SK-N-MC (cell line): ENCODE results near the gene BEST2.

Source experiments
- DNase-seq: peaks from one replicate; pipeline ENCODE4 v3.0.0-alpha.2; 2011; ENCODE audit warnings: low read depth, low spot score
- H3K27ac ChIP-seq: fragments of 200-600 bp; sonication (generic); 2 replicates; pipeline ENCODE4 v1.5.1; 2016; ENCODE audit warnings: mixed run types
- H3K36me3 ChIP-seq: fragments of 200-600 bp; sonication (generic); 2 replicates; pipeline ENCODE4 v1.6.1; 2017; ENCODE audit warnings: antibody characterized with exemption, low read length, mixed read lengths; ENCODE audit not compliant: insufficient read depth
- H3K4me3 ChIP-seq: fragments of 200-600 bp; sonication (generic); 2 replicates; pipeline ENCODE4 v1.5.1; 2016
- H3K9ac ChIP-seq: fragments of 200-600 bp; sonication (generic); 2 replicates; pipeline ENCODE4 v1.8.0; 2017; ENCODE audit warnings: mixed run types, mixed read lengths; ENCODE audit not compliant: insufficient read length
- H3K9me3 ChIP-seq: fragments of 200-600 bp; sonication (generic); 2 replicates; pipeline ENCODE4 v1.6.1; 2017; ENCODE audit warnings: low read depth, mild to moderate bottlenecking, antibody characterized with exemption, low read length, moderate library complexity, mixed read lengths
- EZH2 ChIP-seq: fragments of 200-600 bp; sonication (generic); IDR thresholded peaks from one replicate; pipeline ENCODE4 v1.6.1; 2017; ENCODE audit warnings: antibody characterized with exemption
- FOXP2 ChIP-seq: optimal IDR thresholded peaks from 2 replicates; pipeline ENCODE3; 2011; ENCODE audit warnings: mild to moderate bottlenecking, moderate library complexity; ENCODE audit not compliant: insufficient read depth; ENCODE audit errors: extremely low read length, control extremely low read depth
- POLR2AphosphoS5 ChIP-seq: IDR thresholded peaks from 2 replicates; pipeline ENCODE4 v1.6.1; 2012; ENCODE audit warnings: mild to moderate bottlenecking, low read depth, low read length, borderline replicate concordance

BEST2 gene

DNA sequence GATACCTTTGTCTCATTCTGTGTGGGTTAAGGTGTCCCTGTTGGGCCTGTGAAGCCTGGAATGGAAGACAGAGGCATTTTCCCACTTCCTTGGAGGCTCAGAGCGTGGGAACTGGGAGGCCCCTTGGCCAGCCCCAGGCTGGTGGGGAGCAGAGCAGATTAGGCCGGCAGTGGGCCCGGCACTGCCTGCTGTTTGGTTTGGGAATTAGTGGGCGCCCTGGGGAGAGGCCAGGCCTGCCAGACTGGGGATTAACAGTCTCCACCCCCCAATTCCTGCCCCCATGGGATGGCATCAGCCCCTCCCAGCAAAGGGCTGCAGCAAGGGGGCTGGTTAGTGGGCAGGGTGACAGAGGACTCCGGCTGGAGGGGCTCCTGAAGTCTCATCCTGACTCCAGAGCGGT, 3.1 kb upstream of the BEST2 start:
- Histone ChIP-seq H3K36me3 (peaks cover 12% of the 10 kb centered on the region; the same call in 1 of the 2 replicates), H3K4me3 (no peak overlapping the region), H3K9ac (no peak overlapping the region), H3K9me3 (no peaks in the 10 kb centered on the region), H3K27ac (no peak overlapping the region)
- TF ChIP-seq POLR2AphosphoS5, result no peak
- TF ChIP-seq FOXP2, result no peak
- TF ChIP-seq EZH2, result no peak
- DNase-seq, result no peak

DNA sequence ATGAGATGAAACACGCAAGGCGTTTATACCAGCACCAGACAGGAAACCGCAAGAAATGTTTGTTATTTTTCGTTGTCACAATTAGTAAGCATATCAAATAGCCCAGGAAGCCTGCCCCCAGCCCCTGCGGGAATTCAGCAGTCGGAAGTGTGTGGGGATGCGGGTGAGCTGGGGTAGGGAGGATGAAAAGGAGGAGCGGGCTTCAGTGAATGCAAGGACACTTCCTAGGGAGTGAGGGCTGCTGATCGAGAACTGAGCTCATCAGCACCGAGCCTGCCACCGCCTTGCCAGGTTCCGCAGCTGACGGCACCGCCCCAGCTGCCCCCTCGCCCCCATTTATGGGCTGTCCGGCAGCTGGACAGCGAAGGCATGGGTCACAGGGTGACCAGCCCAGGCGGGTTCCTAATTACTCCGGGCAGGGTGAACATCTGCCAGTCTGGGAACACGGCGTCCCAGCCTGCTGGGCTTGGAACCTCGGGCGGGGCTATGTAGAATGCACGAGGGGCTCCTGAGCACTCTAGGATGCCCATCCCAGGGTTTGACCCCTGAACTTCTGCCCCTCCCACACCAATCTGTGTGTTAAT, 1.6 kb upstream of the BEST2 start:
- H3K4me3 ChIP-seq, result peak overlapping the region; percentile 57
- H3K9me3 ChIP-seq, result no peaks in the 10 kb centered on the region
- H3K27ac ChIP-seq, result no peak overlapping the region
- TF ChIP-seq FOXP2, result no peak
- TF ChIP-seq POLR2AphosphoS5, result no peak
- H3K36me3 ChIP-seq, result peaks cover 12% of the 10 kb centered on the region; the same call in 1 of the 2 replicates
- DNase-seq, result no peak
- H3K9ac ChIP-seq, result no peak overlapping the region

- Histone ChIP-seq H3K36me3 (peaks cover 12% of the 10 kb centered on the region; the same call in 1 of the 2 replicates), H3K9ac (no peak overlapping the region), H3K27ac (no peak overlapping the region), H3K9me3 (no peaks in the 10 kb centered on the region), H3K4me3 (no peak overlapping the region)
- no peak for TF ChIP-seq FOXP2
- TF ChIP-seq POLR2AphosphoS5, result no peak
- no peak for TF ChIP-seq EZH2
- no peak for DNase-seq
These were observed 740 bp upstream of the BEST2 start for GRCh38 chr19:12750851-12751250.

GRCh38 chr19:12752056-12752781, 628 bp downstream of the BEST2 start:
- H3K9me3 ChIP-seq, result no peaks in the 10 kb centered on the region
- H3K27ac ChIP-seq, result no peak overlapping the region
- TF ChIP-seq FOXP2 (no peak), EZH2 (no peak), POLR2AphosphoS5 (no peak)
- H3K9ac ChIP-seq, result no peak overlapping the region
- no peak overlapping the region for H3K4me3 ChIP-seq
- no peak for DNase-seq
- peaks cover 8% of the 10 kb centered on the region; the same call in 1 of the 2 replicates for H3K36me3 ChIP-seq

DNA sequence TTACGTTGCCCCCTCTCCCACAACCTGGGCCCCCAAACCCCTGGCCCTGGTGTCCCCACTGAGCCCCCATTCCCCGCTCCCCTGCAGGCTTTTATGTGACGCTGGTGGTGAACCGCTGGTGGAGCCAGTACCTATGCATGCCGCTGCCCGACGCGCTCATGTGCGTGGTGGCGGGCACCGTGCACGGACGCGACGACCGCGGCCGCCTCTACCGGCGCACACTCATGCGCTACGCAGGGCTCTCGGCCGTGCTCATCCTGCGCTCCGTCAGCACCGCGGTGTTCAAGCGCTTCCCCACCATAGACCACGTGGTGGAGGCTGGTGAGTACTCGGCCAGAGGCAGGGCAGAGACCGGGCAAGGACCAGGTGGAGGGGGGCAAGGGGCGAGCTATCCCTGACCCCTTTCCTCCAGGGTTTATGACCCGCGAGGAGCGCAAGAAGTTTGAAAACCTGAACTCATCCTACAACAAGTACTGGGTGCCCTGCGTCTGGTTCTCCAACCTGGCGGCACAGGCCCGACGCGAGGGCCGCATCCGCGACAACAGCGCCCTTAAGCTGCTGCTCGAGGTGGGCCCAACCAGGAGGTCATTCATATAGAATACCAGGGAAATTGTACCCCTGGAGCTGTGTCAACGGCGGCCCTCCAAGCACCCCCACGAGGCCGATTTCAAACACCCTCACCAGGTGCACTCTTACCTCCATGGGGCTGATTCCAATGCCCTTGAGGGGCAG, 3.0 kb downstream of the BEST2 start:
- no peak overlapping the region for H3K27ac ChIP-seq
- no peaks in the 10 kb centered on the region for H3K9me3 ChIP-seq
- DNase-seq, result no peak
- no peak overlapping the region for H3K4me3 ChIP-seq
- no peak for TF ChIP-seq POLR2AphosphoS5
- no peak overlapping the region for H3K9ac ChIP-seq
- no peaks in the 10 kb centered on the region for H3K36me3 ChIP-seq

GRCh38 chr19:12756150-12756883, 4.7 kb downstream of the BEST2 start:
- Histone ChIP-seq H3K4me3 (no peak overlapping the region), H3K27ac (no peak overlapping the region), H3K9ac (no peak overlapping the region), H3K36me3 (no peaks in the 10 kb centered on the region), H3K9me3 (no peaks in the 10 kb centered on the region)
- DNase-seq, result no peak
- no peak for TF ChIP-seq EZH2
- no peak for TF ChIP-seq FOXP2
- no peak for TF ChIP-seq POLR2AphosphoS5

DNA sequence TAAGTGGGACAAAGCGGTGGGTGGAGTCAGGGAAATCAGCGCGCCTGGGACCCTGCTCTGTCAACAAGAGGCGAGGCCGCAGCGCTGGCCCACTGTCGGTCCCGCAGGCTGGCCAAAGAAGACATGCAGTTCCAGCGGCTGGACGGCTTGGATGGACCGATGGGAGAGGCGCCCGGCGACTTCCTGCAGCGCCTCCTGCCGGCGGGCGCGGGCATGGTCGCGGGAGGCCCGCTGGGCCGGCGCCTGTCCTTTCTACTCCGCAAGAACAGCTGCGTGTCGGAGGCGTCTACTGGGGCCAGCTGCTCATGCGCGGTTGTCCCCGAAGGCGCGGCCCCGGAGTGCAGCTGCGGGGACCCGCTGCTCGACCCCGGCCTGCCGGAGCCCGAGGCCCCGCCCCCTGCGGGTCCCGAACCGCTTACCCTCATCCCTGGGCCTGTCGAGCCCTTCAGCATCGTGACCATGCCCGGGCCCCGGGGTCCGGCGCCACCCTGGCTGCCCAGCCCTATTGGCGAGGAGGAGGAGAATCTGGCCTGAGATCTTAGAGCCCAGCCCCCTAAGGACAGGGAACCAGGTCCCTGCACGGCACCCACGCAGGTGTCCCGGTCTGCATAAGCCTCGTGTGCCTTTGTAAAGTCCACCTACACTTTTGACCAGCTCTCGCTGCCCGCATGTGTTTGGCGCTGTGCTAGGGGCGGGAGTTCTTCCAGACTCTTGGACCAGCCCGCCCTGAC, 6.1 kb downstream of the BEST2 start:
- no peaks in the 10 kb centered on the region for H3K36me3 ChIP-seq
- no peak for DNase-seq
- H3K9me3 ChIP-seq, result no peaks in the 10 kb centered on the region
- H3K4me3 ChIP-seq, result peak overlapping the region; percentile 65
- H3K27ac ChIP-seq, result no peak overlapping the region
- TF ChIP-seq FOXP2, result no peak
- no peak for TF ChIP-seq POLR2AphosphoS5
- H3K9ac ChIP-seq, result no peak overlapping the region

- H3K36me3 ChIP-seq, result no peaks in the 10 kb centered on the region; the same call in 1 of the 2 replicates
- DNase-seq, result no peak
- no peak overlapping the region for H3K27ac ChIP-seq
- H3K9me3 ChIP-seq, result no peaks in the 10 kb centered on the region
- TF ChIP-seq EZH2 (no peak), FOXP2 (no peak), POLR2AphosphoS5 (no peak)
- no peak overlapping the region for H3K9ac ChIP-seq
- H3K4me3 ChIP-seq, result no peak overlapping the region
These were observed 8.1 kb downstream of the BEST2 start for GRCh38 chr19:12759686-12760085.
